Measurements from ENCODE around the gene KTN1. TPM values are rescaled to one million over a fixed set of nuclear protein-coding genes. Genes with fewer than 3 reads are reported as not detected.

KTN1 gene, protein sequence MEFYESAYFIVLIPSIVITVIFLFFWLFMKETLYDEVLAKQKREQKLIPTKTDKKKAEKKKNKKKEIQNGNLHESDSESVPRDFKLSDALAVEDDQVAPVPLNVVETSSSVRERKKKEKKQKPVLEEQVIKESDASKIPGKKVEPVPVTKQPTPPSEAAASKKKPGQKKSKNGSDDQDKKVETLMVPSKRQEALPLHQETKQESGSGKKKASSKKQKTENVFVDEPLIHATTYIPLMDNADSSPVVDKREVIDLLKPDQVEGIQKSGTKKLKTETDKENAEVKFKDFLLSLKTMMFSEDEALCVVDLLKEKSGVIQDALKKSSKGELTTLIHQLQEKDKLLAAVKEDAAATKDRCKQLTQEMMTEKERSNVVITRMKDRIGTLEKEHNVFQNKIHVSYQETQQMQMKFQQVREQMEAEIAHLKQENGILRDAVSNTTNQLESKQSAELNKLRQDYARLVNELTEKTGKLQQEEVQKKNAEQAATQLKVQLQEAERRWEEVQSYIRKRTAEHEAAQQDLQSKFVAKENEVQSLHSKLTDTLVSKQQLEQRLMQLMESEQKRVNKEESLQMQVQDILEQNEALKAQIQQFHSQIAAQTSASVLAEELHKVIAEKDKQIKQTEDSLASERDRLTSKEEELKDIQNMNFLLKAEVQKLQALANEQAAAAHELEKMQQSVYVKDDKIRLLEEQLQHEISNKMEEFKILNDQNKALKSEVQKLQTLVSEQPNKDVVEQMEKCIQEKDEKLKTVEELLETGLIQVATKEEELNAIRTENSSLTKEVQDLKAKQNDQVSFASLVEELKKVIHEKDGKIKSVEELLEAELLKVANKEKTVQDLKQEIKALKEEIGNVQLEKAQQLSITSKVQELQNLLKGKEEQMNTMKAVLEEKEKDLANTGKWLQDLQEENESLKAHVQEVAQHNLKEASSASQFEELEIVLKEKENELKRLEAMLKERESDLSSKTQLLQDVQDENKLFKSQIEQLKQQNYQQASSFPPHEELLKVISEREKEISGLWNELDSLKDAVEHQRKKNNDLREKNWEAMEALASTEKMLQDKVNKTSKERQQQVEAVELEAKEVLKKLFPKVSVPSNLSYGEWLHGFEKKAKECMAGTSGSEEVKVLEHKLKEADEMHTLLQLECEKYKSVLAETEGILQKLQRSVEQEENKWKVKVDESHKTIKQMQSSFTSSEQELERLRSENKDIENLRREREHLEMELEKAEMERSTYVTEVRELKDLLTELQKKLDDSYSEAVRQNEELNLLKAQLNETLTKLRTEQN (N-terminal part only)
- 190 and 217 TPM in 2 replicates for total RNA-seq

GRCh38 chr14:55579724-55580469, at the start of gene KTN1:
Gene KTN1, plus strand, starts transcription at chr14:55580207. Its CDS starts 31,842 bp downstream, at chr14:55612049.

Small RNA genes within 50 kb of the gene (small RNA-seq; reads per million reads assigned to genes)
- not detected for gene RF00019

Other genes with a start within 250 kb of the KTN1 start
- 23.8 and 27.6 TPM in 2 replicates for gene ATG14, start 168.4 kb upstream of the KTN1 start, total RNA-seq
- gene TBPL2, start 139.6 kb upstream of the KTN1 start, total RNA-seq, result not detected in 2 replicates

Data from articular chondrocyte of knee joint (primary cell).